ENCODE results near the gene CENPF.
A peak's percentile ranks its signal among the peaks of the same experiment; 100 is the strongest.

CENPF gene

GRCh38 chr1:214632091-214632490 is 29.1 kb downstream of the CENPF start:
- no peak for DNase-seq

- peak; percentile 12 for DNase-seq
Measured at GRCh38 chr1:214633686-214634085, 30.7 kb downstream of the CENPF start.

GRCh38 chr1:214634267-214634666 is 31.3 kb downstream of the CENPF start:
- no peak for DNase-seq

GRCh38 chr1:214635086-214635485 is 32.1 kb downstream of the CENPF start:
- no peak for DNase-seq

GRCh38 chr1:214635506-214635905 is 32.5 kb downstream of the CENPF start:
- DNase-seq: no peak

GRCh38 chr1:214636436-214636835 is 33.4 kb downstream of the CENPF start:
- DNase-seq: peak; percentile 98

- DNase-seq: no peak
Measured at GRCh38 chr1:214637125-214637524, 34.1 kb downstream of the CENPF start.

- DNase-seq: peak; percentile 32
Measured at GRCh38 chr1:214637722-214638458, 34.9 kb downstream of the CENPF start.

- DNase-seq: no peak
Measured at GRCh38 chr1:214638459-214638807, 35.4 kb downstream of the CENPF start.

GRCh38 chr1:214638997-214639396 is 36.0 kb downstream of the CENPF start:
- DNase-seq: no peak

GRCh38 chr1:214640431-214641213 is 37.6 kb downstream of the CENPF start:
- DNase-seq: no peak

- no peak for DNase-seq
Measured at GRCh38 chr1:214641214-214641895, 38.4 kb downstream of the CENPF start.

- no peak for DNase-seq
Measured at GRCh38 chr1:214643030-214643429, 40.0 kb downstream of the CENPF start.

- DNase-seq: no peak
Measured at GRCh38 chr1:214645712-214646111, 42.7 kb downstream of the CENPF start.

GRCh38 chr1:214648801-214649200 is 45.8 kb downstream of the CENPF start:
- no peak for DNase-seq

- DNase-seq: no peak
Measured at GRCh38 chr1:214649607-214650006, 46.6 kb downstream of the CENPF start.

GRCh38 chr1:214650664-214651063 is 47.7 kb downstream of the CENPF start:
- DNase-seq: no peak

GRCh38 chr1:214657299-214657698 is 54.3 kb downstream of the CENPF start:
- no peak for DNase-seq

- DNase-seq: no peak
Measured at GRCh38 chr1:214658175-214658574, 55.2 kb downstream of the CENPF start.

- DNase-seq: no peak
Measured at GRCh38 chr1:214658785-214659184, 55.8 kb downstream of the CENPF start.

- no peak for DNase-seq
Measured at GRCh38 chr1:214660190-214660589, 57.2 kb downstream of the CENPF start.

- DNase-seq: no peak
Measured at GRCh38 chr1:214660900-214661299, 57.9 kb downstream of the CENPF start.

GRCh38 chr1:214662223-214662785 is 59.3 kb downstream of the CENPF start:
- no peak for DNase-seq

All from NCI-H446 treated with DMSO at 0.1 percent for 48 hours (cell line).